H9 (cell line): ENCODE results near the gene FTHL17. TPM values are rescaled to one million over a fixed set of nuclear protein-coding genes. Genes with fewer than 3 reads are reported as not detected.

ENCODE experiments used
- DNase-seq: peaks from one replicate; pipeline ENCODE4 v3.0.0-alpha.2; 2017
- H2AFZ ChIP-seq: one replicate; pipeline ENCODE4 v1.6.1; 2013; ENCODE audit warnings: mild to moderate bottlenecking, low read length, control low read depth, moderate library complexity
- H2AK5ac ChIP-seq: 2 replicates; pipeline ENCODE4 v1.6.1; 2013; ENCODE audit warnings: low read length, control low read depth, mixed read lengths; ENCODE audit not compliant: insufficient read length
- H2BK120ac ChIP-seq: one replicate; pipeline ENCODE4 v1.6.1; 2013; ENCODE audit warnings: low read depth, mild to moderate bottlenecking, low read length, control low read depth, inconsistent platforms; ENCODE audit not compliant: poor library complexity, severe bottlenecking
- H2BK12ac ChIP-seq: 2 replicates; pipeline ENCODE4 v1.6.1; 2013; ENCODE audit warnings: low read length, control low read depth, mixed read lengths, low read depth; ENCODE audit not compliant: insufficient read length
- H2BK15ac ChIP-seq: 2 replicates; pipeline ENCODE4 v1.6.1; 2013; ENCODE audit warnings: low read depth, low read length, control low read depth
- H2BK20ac ChIP-seq: one replicate; pipeline ENCODE4 v1.6.1; 2013; ENCODE audit warnings: low read depth, mild to moderate bottlenecking, low read length, control low read depth, inconsistent platforms; ENCODE audit not compliant: poor library complexity, severe bottlenecking
- H2BK5ac ChIP-seq: 2 replicates; pipeline ENCODE4 v1.6.1; 2013; ENCODE audit warnings: low read length, control low read depth, mixed read lengths; ENCODE audit not compliant: insufficient read length
- H3K14ac ChIP-seq: 2 replicates; pipeline ENCODE4 v1.6.1; 2013; ENCODE audit warnings: low read length, control low read depth; ENCODE audit not compliant: insufficient read depth
- H3K18ac ChIP-seq: 2 replicates; pipeline ENCODE4 v1.6.1; 2013; ENCODE audit warnings: low read depth, mild to moderate bottlenecking, mixed read lengths, low read length, control low read depth; ENCODE audit not compliant: insufficient read length
- H3K23ac ChIP-seq: 2 replicates; pipeline ENCODE4 v1.6.1; 2013; ENCODE audit warnings: low read length, control low read depth, mixed read lengths, low read depth; ENCODE audit not compliant: insufficient read length
- H3K23me2 ChIP-seq: 2 replicates; pipeline ENCODE4 v1.6.1; 2013; ENCODE audit warnings: low read depth, mild to moderate bottlenecking, mixed read lengths, low read length, control low read depth; ENCODE audit not compliant: insufficient read length, poor library complexity, severe bottlenecking
- H3K27ac ChIP-seq: 2 replicates; pipeline ENCODE4 v1.5.1; 2013; ENCODE audit warnings: low read length, control low read depth, mixed read lengths, low read depth; ENCODE audit not compliant: insufficient read length
- H3K27me3 ChIP-seq: 2 replicates; pipeline ENCODE4 v1.6.1; 2013; ENCODE audit warnings: low read length, control low read depth, inconsistent platforms; ENCODE audit not compliant: insufficient read depth
- H3K4ac ChIP-seq: 2 replicates; pipeline ENCODE4 v1.6.1; 2013; ENCODE audit warnings: low read depth, mild to moderate bottlenecking, control low read depth, inconsistent platforms, low read length, moderate library complexity
- H3K4me1 ChIP-seq: 2 replicates; pipeline ENCODE4 v1.6.1; 2013; ENCODE audit warnings: low read length, control low read depth, inconsistent platforms; ENCODE audit not compliant: insufficient read depth
- H3K4me2 ChIP-seq: 2 replicates; pipeline ENCODE4 v1.6.1; 2013; ENCODE audit warnings: low read length, control low read depth, mixed read lengths; ENCODE audit not compliant: insufficient read length, insufficient read depth
- H3K56ac ChIP-seq: 2 replicates; pipeline ENCODE4 v1.6.1; 2013; ENCODE audit warnings: low read depth, mild to moderate bottlenecking, mixed read lengths, low read length, control low read depth; ENCODE audit not compliant: insufficient read length
- H3K79me1 ChIP-seq: 2 replicates; pipeline ENCODE4 v1.6.1; 2013; ENCODE audit warnings: low read depth, mild to moderate bottlenecking, moderate library complexity, low read length, control low read depth, inconsistent platforms; ENCODE audit not compliant: insufficient read depth, poor library complexity, severe bottlenecking
- H3K79me2 ChIP-seq: 2 replicates; pipeline ENCODE4 v1.6.1; 2013; ENCODE audit warnings: low read length, control low read depth, inconsistent platforms; ENCODE audit not compliant: insufficient read depth
- H3K9ac ChIP-seq: 2 replicates; pipeline ENCODE4 v1.6.1; 2013; ENCODE audit warnings: low read length, control low read depth, mixed read lengths; ENCODE audit not compliant: insufficient read length; ENCODE audit errors: extremely low read depth
- H3K9me3 ChIP-seq: one replicate; pipeline ENCODE4 v1.6.1; 2013; ENCODE audit warnings: low read depth, low read length, inconsistent platforms; ENCODE audit not compliant: control insufficient read depth
- H3T11ph ChIP-seq: one replicate; pipeline ENCODE4 v1.6.1; 2013; ENCODE audit warnings: mild to moderate bottlenecking, low read length, control low read depth, inconsistent platforms
- H4K20me1 ChIP-seq: one replicate; pipeline ENCODE4 v1.6.1; 2013; ENCODE audit not compliant: control insufficient read depth, insufficient read length, insufficient read depth
- H4K5ac ChIP-seq: 2 replicates; pipeline ENCODE4 v1.6.1; 2013; ENCODE audit warnings: low read depth, mild to moderate bottlenecking, mixed read lengths, low read length, control low read depth; ENCODE audit not compliant: insufficient read length
- H4K8ac ChIP-seq: replicated peaks from 2 replicates; pipeline ENCODE4 v1.6.1; 2013; ENCODE audit warnings: low read length, control low read depth, mixed read lengths, low read depth; ENCODE audit not compliant: insufficient read length
- H4K91ac ChIP-seq: 2 replicates; pipeline ENCODE4 v1.6.1; 2013; ENCODE audit warnings: low read depth, mild to moderate bottlenecking, moderate library complexity, mixed read lengths, low read length, control low read depth; ENCODE audit not compliant: insufficient read length
- H3K27ac Mint-ChIP-seq, 3 experiments: 2 replicates in 2 of 3; 3 replicates in 1 of 3; pipeline ENCODE4 v1.8.0; 2020 to 2021; ENCODE audit warnings: mixed read lengths in 3 of 3, mild to moderate bottlenecking in 1 of 3, moderate library complexity in 1 of 3
- H3K27me3 Mint-ChIP-seq: 2 replicates; pipeline ENCODE4 v1.8.0; 2021; ENCODE audit warnings: low read depth, mild to moderate bottlenecking, moderate library complexity, mixed read lengths
- H3K36me3 Mint-ChIP-seq, 3 experiments: 2 replicates in 2 of 3; 3 replicates in 1 of 3; pipeline ENCODE4 v1.8.0; 2020 to 2021; ENCODE audit warnings: low read depth in 3 of 3, mixed read lengths in 3 of 3; ENCODE audit not compliant: insufficient read depth in 1 of 3
- H3K4me1 Mint-ChIP-seq, 2 experiments: 2 replicates each; pipeline ENCODE4 v1.8.0; 2020; ENCODE audit warnings: mixed read lengths in 2 of 2
- H3K4me3 Mint-ChIP-seq, 2 experiments: 2 replicates in 1 of 2; 3 replicates in 1 of 2; pipeline ENCODE4 v1.8.0; 2020 to 2021; ENCODE audit warnings: mild to moderate bottlenecking in 2 of 2, mixed read lengths in 2 of 2, moderate library complexity in 1 of 2
- H3K9me3 Mint-ChIP-seq, 2 experiments: 2 replicates in 1 of 2; 3 replicates in 1 of 2; pipeline ENCODE4 v1.8.0; 2020; ENCODE audit warnings: mild to moderate bottlenecking in 2 of 2, mixed read lengths in 2 of 2, moderate library complexity in 1 of 2
- WGBS: extraction: QIAGEN DNeasy Blood & Tissue Kit; methylation state at CpG from one replicate; pipeline ENCODE4 v1.1.7; 2013; ENCODE audit warnings: missing lambda C conversion rate, low lambda C conversion rate, mixed read lengths; ENCODE audit not compliant: insufficient read length; ENCODE audit errors: extremely low coverage; 5-methylcytosine and 5-hydroxymethylcytosine counted together
- total RNA-seq: library from RNA; stranded (reverse); gene quantifications from 2 replicates; pipeline ENCODE4 v1.2.1, GENCODE V29; 2021
- TF ChIP-seq, protein P1 (sequence below): fragments of 200-600 bp; sonication (generic); conservative IDR thresholded peaks from 3 replicates; pipeline ENCODE4 v1.8.0; 2021; ENCODE audit warnings: antibody characterized with exemption, mild to moderate bottlenecking

FTHL17 gene
- total RNA-seq, 1 experiment from 2014 or later, result not detected

DNA sequence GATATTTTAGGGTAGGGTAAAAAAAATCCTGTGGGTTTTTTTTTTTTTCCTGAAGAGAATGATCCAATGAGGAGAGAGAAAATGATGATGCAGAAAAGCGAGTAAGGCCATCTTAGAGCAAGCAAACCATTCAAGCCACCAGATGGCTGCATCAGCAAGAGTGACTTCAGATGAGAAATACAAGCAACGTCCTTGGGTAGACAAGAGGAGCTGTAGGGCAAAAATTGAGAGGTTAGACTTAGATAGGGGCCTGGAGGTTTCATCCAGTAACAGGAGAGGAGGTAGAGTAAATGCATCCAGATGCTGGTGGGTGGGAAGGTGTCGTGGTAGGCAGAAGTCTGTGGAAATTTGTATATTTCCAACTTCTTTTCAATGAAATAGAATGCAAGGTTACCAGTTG is 14.6 kb downstream of the FTHL17 start:
- Histone ChIP-seq H3K56ac (no peak overlapping the region), H2AFZ (no peak overlapping the region), H2AK5ac (no peak overlapping the region), H4K8ac (no peak overlapping the region), H3T11ph (no peak overlapping the region), H2BK15ac (no peak overlapping the region), H3K4me1 (no peaks in the 10 kb centered on the region), H3K4ac (no peak overlapping the region), H3K9ac (no peak overlapping the region), H2BK120ac (no peak overlapping the region), H3K27ac (no peak overlapping the region), H3K14ac (no peak overlapping the region), H2BK20ac (no peak overlapping the region), H2BK12ac (no peak overlapping the region), H3K79me2 (no peaks in the 10 kb centered on the region), H4K5ac (no peak overlapping the region), H3K79me1 (no peaks in the 10 kb centered on the region), H4K20me1 (no peaks in the 10 kb centered on the region), H3K23ac (no peak overlapping the region), H3K4me2 (no peak overlapping the region), H3K18ac (no peak overlapping the region), H3K27me3 (no peaks in the 10 kb centered on the region), H3K9me3 (no peaks in the 10 kb centered on the region), H2BK5ac (no peak overlapping the region), H4K91ac (no peak overlapping the region), H3K23me2 (no peaks in the 10 kb centered on the region)
- Mint-ChIP-seq H3K27me3 (no peaks in the 10 kb centered on the region), H3K27ac (no peak overlapping the region), H3K9me3 (peaks cover 22 to 26% of the 10 kb centered on the region in 2 experiments), H3K36me3 (no peaks in the 10 kb centered on the region), H3K4me1 (no peaks in the 10 kb centered on the region), H3K4me3 (no peak overlapping the region)
- TF ChIP-seq, protein P1, sequence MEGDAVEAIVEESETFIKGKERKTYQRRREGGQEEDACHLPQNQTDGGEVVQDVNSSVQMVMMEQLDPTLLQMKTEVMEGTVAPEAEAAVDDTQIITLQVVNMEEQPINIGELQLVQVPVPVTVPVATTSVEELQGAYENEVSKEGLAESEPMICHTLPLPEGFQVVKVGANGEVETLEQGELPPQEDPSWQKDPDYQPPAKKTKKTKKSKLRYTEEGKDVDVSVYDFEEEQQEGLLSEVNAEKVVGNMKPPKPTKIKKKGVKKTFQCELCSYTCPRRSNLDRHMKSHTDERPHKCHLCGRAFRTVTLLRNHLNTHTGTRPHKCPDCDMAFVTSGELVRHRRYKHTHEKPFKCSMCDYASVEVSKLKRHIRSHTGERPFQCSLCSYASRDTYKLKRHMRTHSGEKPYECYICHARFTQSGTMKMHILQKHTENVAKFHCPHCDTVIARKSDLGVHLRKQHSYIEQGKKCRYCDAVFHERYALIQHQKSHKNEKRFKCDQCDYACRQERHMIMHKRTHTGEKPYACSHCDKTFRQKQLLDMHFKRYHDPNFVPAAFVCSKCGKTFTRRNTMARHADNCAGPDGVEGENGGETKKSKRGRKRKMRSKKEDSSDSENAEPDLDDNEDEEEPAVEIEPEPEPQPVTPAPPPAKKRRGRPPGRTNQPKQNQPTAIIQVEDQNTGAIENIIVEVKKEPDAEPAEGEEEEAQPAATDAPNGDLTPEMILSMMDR, result no peak
- no CpG with 5 or more reads among the region's 3 CpGs for WGBS
- DNase-seq, result no peak
